Lung (tissue), 12 donors: ENCODE results near the gene TRPC3. TPM values are rescaled to one million over a fixed set of nuclear protein-coding genes. Genes with fewer than 3 reads are reported as not detected.

Experiments
- ATAC-seq: fragments of 200-7000 bp; cut with Tn5 transposase; one replicate; pipeline ENCODE4 v1.9.1; 2020; ENCODE audit warnings: moderate number of reproducible peaks; ENCODE audit not compliant: insufficient read depth, low FRiP score
- DNase-seq, 3 donors: peaks; one replicate each; pipeline ENCODE4 v3.0.0-alpha.2; 2013 to 2017
- H3K27ac ChIP-seq, 2 donors: one replicate each; pipeline ENCODE4 v1.5.1; 2013; ENCODE audit warnings: mild to moderate bottlenecking in 2 of 2, moderate library complexity in 2 of 2, control low read depth in 1 of 2, inconsistent platforms in 1 of 2, low read depth in 1 of 2, low read length in 1 of 2
- H3K27me3 ChIP-seq, 3 donors: one replicate each; pipeline ENCODE4 v1.5.1; 2013; ENCODE audit warnings: low read length in 2 of 3; ENCODE audit not compliant: control insufficient read depth in 3 of 3, insufficient read depth in 3 of 3
- H3K36me3 ChIP-seq, 4 donors: one replicate each; pipeline ENCODE4 v1.5.1; 2013; ENCODE audit warnings: low read length in 4 of 4, mild to moderate bottlenecking in 1 of 4, moderate library complexity in 1 of 4; ENCODE audit not compliant: control insufficient read depth in 4 of 4, insufficient read depth in 4 of 4
- H3K4me1 ChIP-seq, 5 donors: one replicate each; pipeline ENCODE4 v1.5.1; 2013; ENCODE audit warnings: low read length in 5 of 5, mild to moderate bottlenecking in 2 of 5, moderate library complexity in 1 of 5; ENCODE audit not compliant: control insufficient read depth in 5 of 5, insufficient read depth in 5 of 5
- H3K4me3 ChIP-seq: one replicate; pipeline ENCODE4 v1.5.1; 2013; ENCODE audit warnings: mild to moderate bottlenecking, control low read depth, moderate library complexity
- H3K9ac ChIP-seq, 2 donors: one replicate each; pipeline ENCODE4 v1.5.1; 2013; ENCODE audit warnings: low read length in 2 of 2, control low read depth in 1 of 2; ENCODE audit not compliant: insufficient read depth in 1 of 2
- H3K9me3 ChIP-seq, 4 donors: one replicate each; pipeline ENCODE4 v1.5.1; 2013; ENCODE audit warnings: low read length in 3 of 4, mild to moderate bottlenecking in 1 of 4, moderate library complexity in 1 of 4; ENCODE audit not compliant: control insufficient read depth in 4 of 4, insufficient read depth in 3 of 4
- WGBS, 2 donors: extraction: QIAGEN DNeasy Blood & Tissue Kit; methylation state at CpG; one replicate each; pipeline ENCODE4 v1.1.7; 2013; 5-methylcytosine and 5-hydroxymethylcytosine counted together
- polyA plus RNA-seq, 2 donors: library from polyadenylated mRNA; stranded (reverse); fragments of 200-250 nt; gene quantifications; one replicate each; pipeline ENCODE4 v1.2.1, GENCODE V29; 2013
- total RNA-seq, 2 donors: library from RNA; depleted of rRNA in 1 of 2; stranded (reverse); fragments of >200 nt in 1 of 2; gene quantifications; one replicate each; pipeline ENCODE4 v1.2.1, GENCODE V29; 2014 to 2021
- TF ChIP-seq, protein P1 (sequence below): IDR thresholded peaks from 2 replicates; pipeline ENCODE4 v1.5.1; 2012; ENCODE audit warnings: mild to moderate bottlenecking; ENCODE audit errors: control extremely low read depth, extremely low read depth
- donor health status: control.
- donor health status: control.
- donor health status: Bipolar disorder and iron deficiency.
- donor health status: healthy.
- donor health status: DM: yes; HTN: yes; CAD: no.

Gene TRPC3
- total and polyA plus RNA-seq, 4 donors = 0.39 to 6.3 (median 0.57) TPM

DNA sequence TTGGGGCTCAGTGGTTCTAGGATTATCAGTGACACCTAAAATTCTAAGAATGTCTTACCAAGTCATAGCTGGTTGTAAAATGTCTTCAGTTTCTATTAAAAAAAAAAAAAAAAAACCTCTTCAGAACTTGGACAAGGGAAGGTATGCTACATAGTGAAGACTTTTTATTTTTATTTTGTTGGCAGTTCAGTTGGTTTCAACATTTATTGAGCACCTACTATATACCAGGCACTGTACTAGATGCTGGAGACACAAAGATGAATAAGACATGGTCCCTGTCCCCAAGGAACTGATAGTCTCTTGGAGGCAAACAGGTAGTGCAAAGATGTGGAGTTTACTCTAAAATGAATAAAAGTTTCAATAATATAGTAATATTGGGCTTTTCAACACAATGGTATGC is 72.7 kb downstream of the TRPC3 start:
- H3K27me3 ChIP-seq = no peaks in the 10 kb centered on the region
- H3K36me3 ChIP-seq = peaks cover 0 to 2% (median 0%) of the 10 kb centered on the region in 4 donors
- H3K9ac ChIP-seq = no peak overlapping the region
- TF ChIP-seq, protein P1, sequence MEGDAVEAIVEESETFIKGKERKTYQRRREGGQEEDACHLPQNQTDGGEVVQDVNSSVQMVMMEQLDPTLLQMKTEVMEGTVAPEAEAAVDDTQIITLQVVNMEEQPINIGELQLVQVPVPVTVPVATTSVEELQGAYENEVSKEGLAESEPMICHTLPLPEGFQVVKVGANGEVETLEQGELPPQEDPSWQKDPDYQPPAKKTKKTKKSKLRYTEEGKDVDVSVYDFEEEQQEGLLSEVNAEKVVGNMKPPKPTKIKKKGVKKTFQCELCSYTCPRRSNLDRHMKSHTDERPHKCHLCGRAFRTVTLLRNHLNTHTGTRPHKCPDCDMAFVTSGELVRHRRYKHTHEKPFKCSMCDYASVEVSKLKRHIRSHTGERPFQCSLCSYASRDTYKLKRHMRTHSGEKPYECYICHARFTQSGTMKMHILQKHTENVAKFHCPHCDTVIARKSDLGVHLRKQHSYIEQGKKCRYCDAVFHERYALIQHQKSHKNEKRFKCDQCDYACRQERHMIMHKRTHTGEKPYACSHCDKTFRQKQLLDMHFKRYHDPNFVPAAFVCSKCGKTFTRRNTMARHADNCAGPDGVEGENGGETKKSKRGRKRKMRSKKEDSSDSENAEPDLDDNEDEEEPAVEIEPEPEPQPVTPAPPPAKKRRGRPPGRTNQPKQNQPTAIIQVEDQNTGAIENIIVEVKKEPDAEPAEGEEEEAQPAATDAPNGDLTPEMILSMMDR = no peak
- H3K9me3 ChIP-seq = no peaks in the 10 kb centered on the region
- H3K4me1 ChIP-seq = no peaks in the 10 kb centered on the region
- DNase-seq = no peak
- H3K4me3 ChIP-seq = no peak overlapping the region
- ATAC-seq = no peak
- H3K27ac ChIP-seq = no peak overlapping the region

DNA sequence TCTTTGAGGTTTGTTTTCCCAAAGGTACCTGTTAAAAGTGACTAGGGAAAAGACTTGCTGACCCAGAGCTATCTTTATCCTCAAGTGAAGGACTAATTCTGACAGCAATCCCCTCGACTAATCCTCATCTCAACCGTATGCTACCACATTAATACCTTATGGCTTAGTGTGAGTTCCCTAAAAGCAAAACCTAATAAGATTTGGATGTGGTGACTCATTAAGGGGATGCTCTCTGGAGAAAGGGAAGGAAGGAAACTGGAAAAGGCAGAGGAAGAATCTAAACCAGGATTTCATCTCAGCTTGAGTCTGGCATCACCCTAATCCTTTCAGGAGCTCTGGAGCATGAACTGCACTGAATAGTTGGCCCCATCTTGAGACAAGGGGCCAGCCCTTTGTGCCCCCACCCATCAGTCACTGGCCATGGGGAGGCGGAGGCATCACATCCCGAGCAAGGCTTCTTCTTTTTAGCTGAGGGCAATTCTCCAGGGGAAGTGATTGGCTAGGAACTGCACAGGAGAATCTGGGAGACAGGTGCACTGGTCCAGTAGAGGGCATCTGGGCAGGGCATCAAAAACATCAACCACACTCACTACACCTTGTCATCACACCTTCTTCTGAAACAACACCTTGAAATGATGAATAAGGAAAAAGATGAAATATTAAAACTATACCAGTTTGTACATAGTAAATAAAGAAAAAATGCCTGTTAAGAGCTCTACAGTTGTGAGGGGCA is 74.7 kb downstream of the TRPC3 start:
- H3K4me1 ChIP-seq = no peaks in the 10 kb centered on the region
- no peak for ATAC-seq
- no peak overlapping the region for H3K9ac ChIP-seq
- H3K27me3 ChIP-seq = no peaks in the 10 kb centered on the region
- 76 to 89% methylated on average over 4 of the region's 4 CpGs for WGBS, 2 donors
- H3K27ac ChIP-seq = no peak overlapping the region
- DNase-seq = no peak
- H3K4me3 ChIP-seq = no peak overlapping the region
- no peaks in the 10 kb centered on the region for H3K9me3 ChIP-seq
- TF ChIP-seq, protein P1 = no peak
- H3K36me3 ChIP-seq = peaks cover 0 to 2% (median 0%) of the 10 kb centered on the region in 4 donors

- H3K9ac ChIP-seq = no peak overlapping the region
- no peak for DNase-seq
- no peaks in the 10 kb centered on the region for H3K9me3 ChIP-seq
- WGBS, 2 donors = 96 to 99% methylated on average over 6 of the region's 6 CpGs
- TF ChIP-seq, protein P1 = no peak
- H3K27ac ChIP-seq = no peak overlapping the region
- no peak for ATAC-seq
- peaks cover 0 to 2% (median 0%) of the 10 kb centered on the region in 4 donors for H3K36me3 ChIP-seq
- H3K27me3 ChIP-seq = no peaks in the 10 kb centered on the region
- H3K4me1 ChIP-seq = no peaks in the 10 kb centered on the region
- no peak overlapping the region for H3K4me3 ChIP-seq
Measured at GRCh38 chr4:121876070-121876469, 75.8 kb downstream of the TRPC3 start.

GRCh38 chr4:121875652-121876051 is 76.2 kb downstream of the TRPC3 start:
- TF ChIP-seq, protein P1 = no peak

More at GRCh38 chr4:121875652-121876051, 76.2 kb downstream of the TRPC3 start:
- DNase-seq (no peak), ATAC-seq (no peak)
- Histone ChIP-seq H3K36me3 (peaks cover 0 to 2% (median 0%) of the 10 kb centered on the region in 4 donors), H3K4me3 (no peak overlapping the region), H3K9ac (no peak overlapping the region), H3K4me1 (no peaks in the 10 kb centered on the region), H3K9me3 (no peaks in the 10 kb centered on the region), H3K27me3 (no peaks in the 10 kb centered on the region), H3K27ac (no peak overlapping the region)
- 93 to 99% methylated on average over 2 of the region's 2 CpGs for WGBS, 2 donors
